HEK293 (cell line): ENCODE measurements around the gene WNK4.

ENCODE experiments used
- CTCF ChIA-PET: fragments of 350-600 bp; formaldehyde crosslinking; extraction: SDS; loops from one replicate; lab custom pipeline; 2021; ENCODE audit warnings: antibody characterized with exemption; lab: Yijun Ruan, JAX
- POLR2A ChIA-PET: fragments of 300-600 bp; formaldehyde crosslinking; extraction: SDS; loops from one replicate; lab custom pipeline; 2020; ENCODE audit warnings: antibody characterized with exemption, inconsistent platforms; lab: Yijun Ruan, JAX
- H3K27ac ChIP-seq: fragments of 200-500 bp; sonication (Bioruptor generic); 2 replicates; pipeline ENCODE4 v1.5.1; 2014; ENCODE audit warnings: low read depth, low read length, control low read depth, inconsistent platforms; ENCODE audit errors: extremely low read depth
- H3K36me3 ChIP-seq, 2 experiments: fragments of 200-500 bp in 1 of 2; sonication (Bioruptor generic) in 1 of 2; 1 replicate in 1 of 2; 2 replicates in 1 of 2; pipeline ENCODE4 v1.5.1; 2014 to 2017; ENCODE audit warnings: inconsistent platforms in 2 of 2, low read length in 2 of 2; ENCODE audit not compliant: control insufficient read depth in 2 of 2, insufficient read depth in 1 of 2
- H3K4me1 ChIP-seq: fragments of 200-500 bp; sonication (Bioruptor generic); 2 replicates; pipeline ENCODE4 v1.5.1; 2014; ENCODE audit warnings: mild to moderate bottlenecking, low read length, inconsistent platforms; ENCODE audit not compliant: control insufficient read depth, insufficient read depth
- H3K4me3 ChIP-seq: 2 replicates; pipeline ENCODE4 v1.5.1; 2011; ENCODE audit warnings: low read depth, mild to moderate bottlenecking, control low read depth, low read length, moderate library complexity
- H3K9me3 ChIP-seq: fragments of 200-500 bp; sonication (Bioruptor generic); 2 replicates; pipeline ENCODE4 v1.5.1; 2014; ENCODE audit warnings: low read depth, low read length, inconsistent platforms; ENCODE audit not compliant: control insufficient read depth, insufficient read depth
- CTCF ChIP-seq: fragments of 450-650 bp; formaldehyde crosslinking; IDR thresholded peaks from 2 replicates; pipeline ENCODE4 v1.5.1; 2016; ENCODE audit warnings: missing biosample characterization, missing genetic modification characterization
- GLIS1 ChIP-seq: fragments of 450-650 bp; formaldehyde crosslinking; IDR thresholded peaks from 2 replicates; pipeline ENCODE4 v1.5.1; 2016; ENCODE audit warnings: missing biosample characterization, missing genetic modification characterization
- OSR2 ChIP-seq: fragments of 450-650 bp; formaldehyde crosslinking; IDR thresholded peaks from 2 replicates; pipeline ENCODE4 v1.5.1; 2016; ENCODE audit warnings: missing biosample characterization, missing genetic modification characterization
- ZBTB48 ChIP-seq: fragments of 450-650 bp; formaldehyde crosslinking; IDR thresholded peaks from 2 replicates; pipeline ENCODE4 v1.5.1; 2016; ENCODE audit warnings: missing biosample characterization, missing genetic modification characterization
- ZNF133 ChIP-seq: fragments of 450-650 bp; formaldehyde crosslinking; IDR thresholded peaks from 2 replicates; pipeline ENCODE4 v1.5.1; 2016; ENCODE audit warnings: missing biosample characterization, missing genetic modification characterization
- ZNF18 ChIP-seq: fragments of 450-650 bp; formaldehyde crosslinking; IDR thresholded peaks from 2 replicates; pipeline ENCODE4 v1.5.1; 2016; ENCODE audit warnings: missing biosample characterization, missing genetic modification characterization
- ZNF274 ChIP-seq, 2 experiments: fragments of 200-500 bp in 1 of 2; fragments of 450-650 bp in 1 of 2; sonication (Bioruptor generic) in 1 of 2; formaldehyde crosslinking in 1 of 2; IDR thresholded peaks; 2 replicates each; pipeline versions ENCODE4 v1.5.1 to v1.6.1; 2014 to 2016; ENCODE audit warnings: borderline replicate concordance in 1 of 2, inconsistent platforms in 1 of 2, low read length in 1 of 2, missing biosample characterization in 1 of 2, missing genetic modification characterization in 1 of 2
- ZNF311 ChIP-seq: fragments of 450-650 bp; formaldehyde crosslinking; IDR thresholded peaks from 2 replicates; pipeline ENCODE4 v1.5.1; 2017; ENCODE audit warnings: missing biosample characterization, missing genetic modification characterization, borderline replicate concordance
- ZNF324 ChIP-seq: fragments of 450-650 bp; formaldehyde crosslinking; IDR thresholded peaks from 2 replicates; pipeline ENCODE4 v1.5.1; 2016; ENCODE audit warnings: missing biosample characterization, missing genetic modification characterization
- ZNF423 ChIP-seq: fragments of 450-650 bp; formaldehyde crosslinking; IDR thresholded peaks from 2 replicates; pipeline ENCODE4 v1.5.1; 2016; ENCODE audit warnings: missing biosample characterization, missing genetic modification characterization
- ZNF48 ChIP-seq: fragments of 450-650 bp; formaldehyde crosslinking; IDR thresholded peaks from 2 replicates; pipeline ENCODE4 v1.5.1; 2016; ENCODE audit warnings: missing biosample characterization, missing genetic modification characterization
- ZNF530 ChIP-seq: fragments of 450-650 bp; formaldehyde crosslinking; IDR thresholded peaks from 2 replicates; pipeline ENCODE4 v1.5.1; 2016; ENCODE audit warnings: low read depth, missing biosample characterization, missing genetic modification characterization
- ZNF623 ChIP-seq: fragments of 450-650 bp; formaldehyde crosslinking; IDR thresholded peaks from 2 replicates; pipeline ENCODE4 v1.5.1; 2016; ENCODE audit warnings: missing biosample characterization, missing genetic modification characterization
- ZNF704 ChIP-seq: fragments of 450-650 bp; formaldehyde crosslinking; IDR thresholded peaks from 2 replicates; pipeline ENCODE4 v1.5.1; 2016; ENCODE audit warnings: missing biosample characterization, missing genetic modification characterization

The WNK4 gene

GRCh38 chr17:42787266-42787665 lies 6.9 kb downstream of the WNK4 start:
- H3K27ac ChIP-seq = no peak overlapping the region
- H3K4me1 ChIP-seq = no peaks in the 10 kb centered on the region
- no peak for TF ChIP-seq OSR2
- no peak for TF ChIP-seq CTCF (tag by site-specific recombination)
- TF ChIP-seq ZNF623 (tag by site-specific recombination) = no peak
- no peak for TF ChIP-seq ZNF423 (tag by site-specific recombination)
- no peak for TF ChIP-seq ZNF48 (tag by site-specific recombination)
- no peak for TF ChIP-seq ZNF704 (tag by site-specific recombination)
- TF ChIP-seq ZNF274 (IDR thresholded peaks at IDR 0.05; ENCODE audit: low read length) = no peak
- TF ChIP-seq ZNF274 (tag by site-specific recombination; IDR thresholded peaks at IDR 0.05; ENCODE audit: borderline replicate concordance) = no peak
- ChIA-PET CTCF (no interaction called here), POLR2A (interaction anchor here (0.5 to 2.8 kb wide), 4 partner anchors 9 to 216 kb away, joined by 4 to 9 read pairs (median 6); partner anchors contain the start of genes CNTD1 and COA3)
- peaks cover 0 to 12% of the 10 kb centered on the region in 2 experiments; a peak in 2 of 3 replicates for H3K36me3 ChIP-seq
- H3K9me3 ChIP-seq = no peaks in the 10 kb centered on the region
- H3K4me3 ChIP-seq = no peak overlapping the region

GRCh38 chr17:42791948-42792347 lies 11.5 kb downstream of the WNK4 start:
- ChIA-PET CTCF (interaction anchor here (0.5 to 0.6 kb wide), 2 partner anchors 36 to 262 kb away, joined by 3 to 4 read pairs; no protein-coding TSS in a partner anchor), POLR2A (interaction anchor here (0.5 to 1.8 kb wide), 3 partner anchors 11 to 108 kb away, joined by 3 to 6 read pairs (median 5); partner anchors contain the start of genes VPS25 and WNK4)
- Histone ChIP-seq H3K36me3 (peaks cover 0 to 34% of the 10 kb centered on the region in 2 experiments; a peak in 2 of 3 replicates), H3K4me1 (no peaks in the 10 kb centered on the region), H3K9me3 (no peaks in the 10 kb centered on the region)
- no peak for TF ChIP-seq ZNF324 (tag by site-specific recombination)
- no peak for TF ChIP-seq ZNF18 (tag by site-specific recombination)
- no peak for TF ChIP-seq ZNF530 (tag by site-specific recombination)
- TF ChIP-seq ZNF133 = no peak
- no peak for TF ChIP-seq GLIS1 (tag by site-specific recombination)
- TF ChIP-seq ZNF274 (IDR thresholded peaks at IDR 0.05; ENCODE audit: low read length) = no peak
- no peak for TF ChIP-seq ZNF274 (tag by site-specific recombination; IDR thresholded peaks at IDR 0.05; ENCODE audit: borderline replicate concordance)
- no peak for TF ChIP-seq ZBTB48 (tag by site-specific recombination)
- TF ChIP-seq, all 188 proteins: peak for 0
- Histone ChIP-seq H3K4me3 (no peak overlapping the region), H3K27ac (no peak overlapping the region)

GRCh38 chr17:42792545-42792944 lies 12.1 kb downstream of the WNK4 start:
- Histone ChIP-seq H3K27ac (no peak overlapping the region), H3K9me3 (no peaks in the 10 kb centered on the region), H3K36me3 (peaks cover 0 to 40% of the 10 kb centered on the region in 2 experiments; a peak in 2 of 3 replicates), H3K4me1 (peaks cover under 1% of the 10 kb centered on the region; the same call in 1 of the 2 replicates), H3K4me3 (no peak overlapping the region)
- ChIA-PET POLR2A (interaction anchor here (1.1 to 1.8 kb wide), 2 partner anchors 12 to 19 kb away, joined by 5 to 6 read pairs; partner anchors contain the start of genes VPS25 and WNK4), CTCF (interaction anchor here (0.5 to 0.9 kb wide), 3 partner anchors 110 to 262 kb away, joined by 3 to 4 read pairs (median 4); partner anchors contain the start of gene CNTNAP1)
- TF ChIP-seq CTCF (tag by site-specific recombination) = no peak
- no peak for TF ChIP-seq ZNF311
